HG03432 (cell line): ENCODE measurements around the gene SMIM12.

Experiments
- ATAC-seq: cut with Tn5 transposase; IDR thresholded peaks from one replicate; pipeline ENCODE4 v1.9.1; 2021; ENCODE audit warnings: mild to moderate bottlenecking, moderate library complexity; ENCODE audit not compliant: unreplicated experiment

Gene SMIM12

DNA sequence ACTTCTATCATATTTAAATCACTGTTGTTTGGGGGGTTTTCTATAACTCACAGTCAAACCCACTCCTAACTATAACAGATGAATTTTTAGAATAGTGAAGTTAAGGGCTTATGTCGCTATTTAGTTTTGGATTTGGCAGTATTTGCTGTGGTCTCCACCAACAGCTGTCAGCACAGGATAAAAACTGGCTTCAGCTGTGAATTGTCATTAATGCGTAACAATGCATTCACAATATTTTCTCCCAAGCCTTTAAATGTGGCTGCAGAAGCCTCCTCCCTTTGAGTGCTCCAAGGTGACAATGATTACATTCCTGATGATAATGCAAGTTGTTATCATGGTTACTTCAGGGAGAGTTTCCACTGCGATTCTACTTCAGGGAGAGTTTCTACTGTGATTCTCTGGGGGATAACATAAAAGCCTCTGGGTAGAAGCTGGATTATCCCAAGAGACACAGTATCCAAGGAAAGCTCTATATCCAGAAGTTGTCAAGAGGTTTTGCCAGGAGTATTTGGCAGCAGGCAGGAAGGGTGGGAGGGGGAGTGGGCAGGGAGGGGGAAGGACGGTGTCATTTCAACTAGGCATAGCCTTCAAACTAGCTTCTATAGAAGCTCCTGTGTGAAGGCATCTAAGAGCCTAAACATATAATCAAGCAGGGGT lies 14.9 kb upstream of the SMIM12 start:
- no peak for ATAC-seq

- ATAC-seq: no peak
These were observed 12.6 kb upstream of the SMIM12 start for GRCh38 chr1:34872133-34872503.

DNA sequence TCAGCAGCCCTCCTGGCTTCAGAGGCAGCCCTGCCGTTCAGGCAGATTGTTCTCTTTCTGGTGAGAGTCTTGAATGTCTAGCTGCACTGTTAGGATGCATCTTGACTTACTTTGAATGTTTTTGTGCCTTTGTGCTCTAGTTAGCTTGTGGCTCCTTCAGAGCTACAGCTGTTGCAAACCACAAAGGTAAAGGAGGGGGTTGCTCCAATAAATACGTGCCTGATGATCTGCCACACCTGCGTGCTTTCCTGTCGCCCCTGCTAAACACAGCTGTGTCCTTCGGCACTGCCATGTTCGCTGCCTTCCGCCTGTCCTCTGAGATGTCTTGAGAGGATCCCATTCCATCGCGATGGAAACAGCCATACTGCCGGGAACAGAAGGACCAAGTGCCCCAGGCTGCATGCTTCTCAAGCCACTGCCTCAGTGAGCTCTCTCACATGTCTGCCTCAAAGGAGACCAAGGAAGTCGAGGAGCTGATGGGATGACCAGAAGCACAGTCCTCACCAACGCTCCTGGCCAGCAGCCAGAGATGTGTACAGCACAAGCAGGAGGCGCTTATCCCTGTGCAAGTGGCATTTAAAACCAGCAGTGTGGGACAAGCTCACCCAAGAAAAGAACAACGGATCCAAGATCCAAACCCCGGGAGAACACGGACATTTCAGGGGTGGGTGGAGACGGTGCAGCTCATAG lies 12.0 kb upstream of the SMIM12 start:
- no peak for ATAC-seq

GRCh38 chr1:34870395-34870794 lies 10.8 kb upstream of the SMIM12 start:
- ATAC-seq: no peak

- no peak for ATAC-seq
These were observed 10.2 kb upstream of the SMIM12 start for GRCh38 chr1:34869760-34870159.

- ATAC-seq: no peak
These were observed 8.9 kb upstream of the SMIM12 start for GRCh38 chr1:34868230-34869049.

DNA sequence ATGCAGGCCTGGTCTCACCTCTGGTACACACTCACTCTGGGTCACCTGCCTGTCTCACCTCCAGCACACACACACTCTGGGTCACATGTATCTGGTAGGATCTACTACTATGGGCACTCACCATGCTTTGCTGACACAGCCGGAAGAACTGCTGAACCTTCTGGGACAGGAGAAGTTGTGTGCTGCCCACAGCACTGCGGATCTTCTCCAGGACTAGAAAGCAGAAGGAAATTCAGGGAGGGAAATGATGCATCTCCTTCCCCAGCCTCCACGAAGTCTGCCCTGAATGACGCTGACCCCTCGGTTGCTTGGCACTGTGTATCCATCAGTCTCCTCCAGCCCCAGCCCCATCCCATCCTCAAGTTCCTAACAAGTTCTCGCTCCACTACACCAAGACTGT lies 7.9 kb upstream of the SMIM12 start:
- no peak for ATAC-seq

GRCh38 chr1:34866762-34867109 lies 7.2 kb upstream of the SMIM12 start:
- no peak for ATAC-seq

DNA sequence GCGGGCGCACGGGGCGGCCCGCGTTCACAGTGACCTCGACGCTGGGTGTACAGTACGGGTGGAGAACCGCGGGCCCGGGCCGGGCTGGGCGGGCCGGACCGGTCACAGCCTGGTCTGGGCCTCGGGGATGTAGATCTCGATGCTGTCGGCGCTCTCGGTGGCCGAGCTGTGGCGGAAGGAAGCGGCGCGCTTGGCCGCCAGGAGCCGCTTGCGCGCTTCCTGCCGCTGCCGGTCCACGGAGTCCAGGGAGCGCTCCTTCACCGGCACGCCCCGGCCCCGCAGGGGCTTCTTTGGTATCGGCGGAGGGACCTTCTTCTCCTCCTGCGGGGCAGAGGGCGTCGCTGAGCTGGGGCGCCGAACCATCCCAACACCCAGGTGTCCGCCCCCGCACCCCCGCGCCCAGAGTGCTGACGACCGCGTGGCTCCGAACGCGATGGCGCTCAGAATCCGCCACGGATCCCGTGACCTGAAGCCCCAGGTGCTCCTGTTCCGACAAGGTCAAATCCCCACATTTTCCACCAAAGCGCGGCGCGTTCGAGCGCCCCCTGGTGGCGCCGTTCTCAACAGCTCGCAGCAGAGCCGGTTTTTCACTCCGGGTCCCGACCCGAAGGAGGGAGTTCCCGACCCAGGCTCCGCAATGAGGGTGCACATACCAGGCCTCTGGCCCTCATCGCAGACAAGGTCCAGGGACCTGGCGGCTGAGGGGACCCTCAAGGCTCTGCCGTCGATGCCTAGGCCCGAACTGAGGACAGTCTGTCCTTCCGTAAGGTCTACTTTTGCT lies 6.6 kb upstream of the SMIM12 start:
- peak; percentile 76 for ATAC-seq

DNA sequence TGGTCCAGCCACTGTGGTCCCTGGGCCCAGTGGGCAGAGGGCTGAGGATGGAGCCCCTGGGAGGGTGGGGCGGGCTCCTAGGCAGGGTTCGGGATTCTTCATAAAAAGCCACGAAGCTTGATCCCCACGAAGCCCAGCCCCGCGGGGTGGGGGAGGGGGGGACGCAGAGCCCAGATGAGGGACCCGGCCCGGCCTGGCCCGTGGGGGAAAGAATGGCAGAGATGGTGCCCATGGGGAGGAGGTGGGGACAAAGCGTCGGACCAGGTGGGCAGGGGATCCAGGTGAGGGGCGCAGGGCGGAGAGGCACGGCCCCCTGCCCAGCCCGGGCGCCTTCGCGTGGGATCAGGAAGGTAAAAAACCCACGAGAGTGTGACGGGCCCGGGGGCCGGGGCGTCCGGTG lies 6.0 kb upstream of the SMIM12 start:
- ATAC-seq: no peak

- no peak for ATAC-seq
These were observed 5.2 kb upstream of the SMIM12 start for GRCh38 chr1:34864759-34865158.

DNA sequence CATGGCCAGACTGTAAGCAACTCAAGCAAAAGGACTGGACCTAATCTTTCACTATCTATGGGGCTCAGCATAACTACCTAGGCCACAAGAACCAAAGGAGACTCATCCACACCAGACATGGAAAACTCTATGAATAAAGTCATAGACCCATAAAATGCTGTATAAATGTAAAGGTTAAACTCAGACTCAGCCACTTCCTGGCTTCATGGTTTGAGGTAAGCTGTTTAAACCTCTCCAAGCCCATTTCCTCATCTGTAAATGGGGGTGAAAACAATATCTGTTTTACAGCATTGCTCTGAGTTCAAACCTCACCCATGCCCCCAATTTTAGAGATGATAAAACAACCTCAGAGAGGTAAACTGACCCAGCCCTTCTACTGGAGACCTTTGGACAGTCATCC lies 4.0 kb upstream of the SMIM12 start:
- ATAC-seq: no peak

DNA sequence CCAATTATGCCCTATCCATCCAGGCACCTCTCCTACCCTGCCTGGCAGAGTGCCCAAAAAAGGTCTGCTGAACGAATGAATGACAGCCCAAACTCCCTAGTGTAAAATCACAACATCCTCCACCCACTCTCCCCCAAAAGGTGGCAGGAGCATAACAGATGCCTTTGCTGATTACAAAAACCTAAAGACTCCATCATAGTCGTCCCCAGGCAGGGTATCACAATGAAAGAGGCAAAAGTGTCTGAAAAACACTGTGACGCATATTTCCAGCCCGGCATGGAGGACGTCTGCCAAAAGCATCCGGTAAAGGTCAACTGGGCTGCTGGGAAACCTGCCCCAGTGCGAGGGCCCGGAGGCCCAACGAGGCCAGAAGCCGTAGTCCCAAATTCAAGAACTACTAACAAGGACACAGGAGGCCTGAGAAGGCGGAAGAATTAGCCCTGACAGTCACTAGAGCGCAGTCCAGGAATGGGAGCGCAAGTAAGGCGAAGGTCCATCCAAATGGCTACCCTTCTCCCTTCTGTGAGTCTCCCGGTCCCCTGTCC lies 576 bp downstream of the SMIM12 start:
- peak; percentile 9 for ATAC-seq

DNA sequence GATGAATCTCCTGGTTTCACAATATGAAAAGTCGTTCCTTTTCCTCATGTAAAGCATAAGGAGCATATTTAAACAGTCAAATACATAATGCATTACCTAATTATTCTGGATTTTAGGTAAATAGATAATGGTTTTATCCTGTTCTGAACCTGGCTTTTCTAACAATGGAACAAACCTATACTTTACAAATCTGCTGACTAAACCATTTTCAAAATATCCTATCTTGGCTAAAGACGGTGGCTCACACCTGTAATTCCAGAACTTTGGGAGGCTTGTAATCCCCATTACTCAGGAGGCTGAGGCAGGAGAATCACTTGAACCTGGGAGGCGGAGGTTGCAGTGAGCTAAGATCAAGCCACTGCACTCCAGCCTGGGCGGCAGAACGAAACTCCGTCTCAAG lies 2.9 kb downstream of the SMIM12 start:
- ATAC-seq: no peak

DNA sequence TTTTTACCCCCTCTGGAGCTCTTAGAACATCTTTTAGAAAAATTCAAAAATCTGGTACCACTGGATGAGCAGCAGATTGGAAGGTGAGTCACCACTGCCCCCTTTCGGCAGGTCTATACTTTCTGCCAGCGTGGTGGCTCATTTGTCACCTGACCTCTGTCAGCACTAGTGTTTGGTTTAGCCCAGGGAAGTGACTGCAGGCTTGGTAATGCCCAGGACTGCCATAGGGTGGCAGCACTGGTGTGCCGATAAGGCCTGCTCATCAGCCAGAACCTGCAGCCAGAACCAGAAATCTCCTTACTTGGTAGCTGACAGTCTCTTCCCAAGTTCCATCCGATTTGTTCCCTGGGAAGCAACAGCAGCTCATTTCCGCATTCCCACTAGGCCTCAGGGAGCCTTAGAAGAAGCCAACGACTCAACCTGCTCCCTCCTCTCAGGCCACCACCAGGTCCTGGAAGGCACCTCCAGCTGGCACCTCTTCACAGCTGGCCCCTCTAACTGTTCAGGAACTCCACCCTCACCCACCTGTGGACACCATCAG lies 6.8 kb downstream of the SMIM12 start:
- ATAC-seq: peak; percentile 91

- no peak for ATAC-seq
These were observed 8.0 kb downstream of the SMIM12 start for GRCh38 chr1:34851431-34852105.

DNA sequence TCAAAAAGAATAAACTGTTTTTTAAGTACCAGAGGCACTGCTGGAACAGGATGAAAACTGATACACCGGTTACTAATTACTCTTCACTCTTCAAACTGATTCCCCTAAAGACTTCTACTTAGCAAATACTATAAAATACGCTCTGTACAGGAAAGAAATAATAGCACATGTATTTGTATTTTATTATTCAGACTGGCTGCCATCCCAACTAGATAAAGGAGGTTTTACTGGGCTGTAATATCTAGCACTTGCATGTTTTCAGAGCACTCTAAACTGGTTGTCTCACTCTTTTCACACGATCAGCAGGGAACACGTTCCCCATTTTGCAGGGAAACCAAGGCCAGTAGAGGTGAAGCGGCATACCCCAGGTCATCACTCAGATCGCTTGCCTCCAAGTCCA lies 9.2 kb downstream of the SMIM12 start:
- no peak for ATAC-seq

- ATAC-seq: no peak
These were observed 12.5 kb downstream of the SMIM12 start for GRCh38 chr1:34847094-34847493.

- no peak for ATAC-seq
These were observed 13.3 kb downstream of the SMIM12 start for GRCh38 chr1:34846265-34846664.
